Liver (tissue), 3 donors: ENCODE results near the gene MARK2.

Source experiments
- EGR1 ChIP-seq, 2 donors: IDR thresholded peaks; 2 replicates each; pipeline ENCODE4 v1.6.1; 2016 to 2018; ENCODE audit warnings: antibody characterized with exemption in 2 of 2, low read depth in 2 of 2
- FOXA1 ChIP-seq: IDR thresholded peaks from 2 replicates; pipeline ENCODE4 v1.6.1; 2016; ENCODE audit warnings: antibody characterized with exemption
- JUND ChIP-seq, 2 donors: IDR thresholded peaks; 2 replicates each; pipeline ENCODE4 v1.6.1; 2016; ENCODE audit warnings: antibody characterized with exemption in 2 of 2
- RAD21 ChIP-seq, 2 donors: IDR thresholded peaks; 2 replicates each; pipeline ENCODE4 v1.6.1; 2016; ENCODE audit warnings: antibody characterized with exemption in 2 of 2, mild to moderate bottlenecking in 2 of 2
- SP1 ChIP-seq: IDR thresholded peaks from 2 replicates; pipeline ENCODE4 v1.6.1; 2018; ENCODE audit warnings: antibody characterized with exemption, mild to moderate bottlenecking
- TAF1 ChIP-seq: conservative IDR thresholded peaks from 2 replicates; pipeline ENCODE4 v1.6.1; 2016; ENCODE audit warnings: antibody characterized with exemption, mild to moderate bottlenecking
- YY1 ChIP-seq: IDR thresholded peaks from 2 replicates; pipeline ENCODE4 v1.6.1; 2016; ENCODE audit warnings: antibody characterized with exemption, mild to moderate bottlenecking
- TF ChIP-seq, protein P1 (sequence below): fragments of 150-350 bp; IDR thresholded peaks from 2 replicates; pipeline ENCODE4 v1.5.1; 2017; ENCODE audit warnings: improper control_type of control experiment, low read depth, low read length; ENCODE audit not compliant: missing input control
- TF ChIP-seq, protein P2 (sequence below): IDR thresholded peaks from 2 replicates; pipeline ENCODE4 v1.6.1; 2016; ENCODE audit warnings: antibody characterized with exemption
- donor health status: healthy.
- donor health status: healthy.

DNA sequence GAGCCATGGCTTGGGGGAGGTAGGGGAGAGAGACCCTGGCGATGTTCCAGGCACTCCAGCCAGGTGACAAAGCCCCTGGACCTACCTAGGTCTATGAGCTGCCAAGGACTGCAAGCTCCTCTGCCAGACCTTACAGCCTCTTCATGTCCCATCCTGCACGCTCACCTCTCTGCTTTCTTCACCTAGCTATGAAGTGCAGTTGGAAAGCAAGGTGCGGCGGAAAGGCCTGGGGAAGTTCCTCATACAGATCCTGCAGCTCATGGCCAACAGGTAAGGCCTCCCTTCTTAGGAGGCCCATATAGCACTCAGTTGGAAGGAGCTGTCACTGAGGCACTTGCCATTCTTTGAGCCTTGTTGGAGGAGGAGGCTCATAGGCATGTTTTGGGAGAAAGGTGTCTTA is 113.7 kb downstream of the MARK2 start:
- TF ChIP-seq, protein P1, sequence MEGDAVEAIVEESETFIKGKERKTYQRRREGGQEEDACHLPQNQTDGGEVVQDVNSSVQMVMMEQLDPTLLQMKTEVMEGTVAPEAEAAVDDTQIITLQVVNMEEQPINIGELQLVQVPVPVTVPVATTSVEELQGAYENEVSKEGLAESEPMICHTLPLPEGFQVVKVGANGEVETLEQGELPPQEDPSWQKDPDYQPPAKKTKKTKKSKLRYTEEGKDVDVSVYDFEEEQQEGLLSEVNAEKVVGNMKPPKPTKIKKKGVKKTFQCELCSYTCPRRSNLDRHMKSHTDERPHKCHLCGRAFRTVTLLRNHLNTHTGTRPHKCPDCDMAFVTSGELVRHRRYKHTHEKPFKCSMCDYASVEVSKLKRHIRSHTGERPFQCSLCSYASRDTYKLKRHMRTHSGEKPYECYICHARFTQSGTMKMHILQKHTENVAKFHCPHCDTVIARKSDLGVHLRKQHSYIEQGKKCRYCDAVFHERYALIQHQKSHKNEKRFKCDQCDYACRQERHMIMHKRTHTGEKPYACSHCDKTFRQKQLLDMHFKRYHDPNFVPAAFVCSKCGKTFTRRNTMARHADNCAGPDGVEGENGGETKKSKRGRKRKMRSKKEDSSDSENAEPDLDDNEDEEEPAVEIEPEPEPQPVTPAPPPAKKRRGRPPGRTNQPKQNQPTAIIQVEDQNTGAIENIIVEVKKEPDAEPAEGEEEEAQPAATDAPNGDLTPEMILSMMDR, result no peak
- TF ChIP-seq TAF1, result no peak
- no peak for TF ChIP-seq YY1
- TF ChIP-seq FOXA1, result no peak
- no peak for TF ChIP-seq SP1
- TF ChIP-seq JUND (IDR thresholded peaks at IDR 0.05), result no peak
- TF ChIP-seq, protein P2, sequence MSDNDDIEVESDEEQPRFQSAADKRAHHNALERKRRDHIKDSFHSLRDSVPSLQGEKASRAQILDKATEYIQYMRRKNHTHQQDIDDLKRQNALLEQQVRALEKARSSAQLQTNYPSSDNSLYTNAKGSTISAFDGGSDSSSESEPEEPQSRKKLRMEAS, result no peak
- TF ChIP-seq EGR1 (IDR thresholded peaks at IDR 0.05; ENCODE audit: low read depth in 2 of 2), result no peak
- no peak for TF ChIP-seq RAD21 (IDR thresholded peaks at IDR 0.05)
